OCI-LY7 (cell line): ENCODE data around the gene SGTB. TPM values are rescaled to one million over a fixed set of nuclear protein-coding genes. Genes with fewer than 3 reads are reported as not detected.
"Not testable (repeated sequence)": the region's sequence is repeated elsewhere in the genome, so short reads cannot be mapped to it uniquely, and the experiment has no call there.

Experiments
- BruUV-seq: library from RNA; stranded (reverse); fragments of 400-500 nt; replicated peaks from 2 replicates; lab custom pipeline; 2021; lab: Mats Ljungman, UMichigan
- CTCF ChIA-PET: fragments of 300-600 bp; sonication (Branson Sonifier 250); formaldehyde crosslinking; loops from one replicate; lab custom pipeline; 2022; ENCODE audit warnings: antibody characterized with exemption; ENCODE audit not compliant: unreplicated experiment; lab: Charles Lee
- POLR2A ChIA-PET: fragments of 300-600 bp; sonication (Branson Sonifier 250); formaldehyde crosslinking; loops from one replicate; lab custom pipeline; 2022; ENCODE audit warnings: antibody characterized with exemption; lab: Charles Lee
- DNase-seq: peaks from one replicate; pipeline ENCODE4 v3.0.0-alpha.2; 2015; ENCODE audit warnings: low spot score
- H2AFZ ChIP-seq: fragments of 200-600 bp; sonication (generic), shearing (Covaris generic); 2 replicates; pipeline ENCODE4 v1.6.1; 2014; ENCODE audit warnings: mild to moderate bottlenecking, antibody characterized with exemption, low read length, moderate library complexity
- H3K27ac ChIP-seq: fragments of 200-600 bp; sonication (generic); 2 replicates; pipeline ENCODE4 v1.5.1; 2014; ENCODE audit warnings: mixed run types, low read depth, mild to moderate bottlenecking, moderate library complexity, low read length, inconsistent platforms; ENCODE audit not compliant: poor library complexity, severe bottlenecking
- H3K36me3 ChIP-seq: fragments of 200-600 bp; sonication (generic); 2 replicates; pipeline ENCODE4 v1.6.1; 2014; ENCODE audit warnings: mild to moderate bottlenecking, antibody characterized with exemption, low read length, moderate library complexity, mixed read lengths; ENCODE audit not compliant: insufficient read depth
- H3K4me1 ChIP-seq: fragments of 200-600 bp; sonication (generic); 2 replicates; pipeline ENCODE4 v1.5.1; 2014; ENCODE audit warnings: mild to moderate bottlenecking, low read length; ENCODE audit not compliant: insufficient read depth, poor library complexity, severe bottlenecking
- H3K4me2 ChIP-seq: fragments of 200-600 bp; sonication (generic); 2 replicates; pipeline ENCODE4 v1.6.1; 2014; ENCODE audit warnings: mild to moderate bottlenecking, low read length
- H3K4me3 ChIP-seq: fragments of 200-600 bp; sonication (generic); 2 replicates; pipeline ENCODE4 v1.5.1; 2014; ENCODE audit warnings: mild to moderate bottlenecking, low read depth, low read length; ENCODE audit not compliant: poor library complexity, severe bottlenecking
- H3K79me2 ChIP-seq: fragments of 200-600 bp; sonication (generic); 2 replicates; pipeline ENCODE4 v1.6.1; 2016; ENCODE audit warnings: low read depth, mild to moderate bottlenecking, low read length, moderate library complexity, mixed read lengths; ENCODE audit not compliant: insufficient read depth
- H3K9me2 ChIP-seq: fragments of 200-600 bp; sonication (generic); 2 replicates; pipeline ENCODE4 v1.6.1; 2016; ENCODE audit warnings: mild to moderate bottlenecking, low read length, mixed read lengths; ENCODE audit not compliant: insufficient read depth
- H3K9me3 ChIP-seq: fragments of 200-600 bp; sonication (generic); 2 replicates; pipeline ENCODE4 v1.6.1; 2014; ENCODE audit warnings: mild to moderate bottlenecking, mixed run types, low read length, mixed read lengths
- H4K20me1 ChIP-seq: fragments of 200-600 bp; sonication (generic); 2 replicates; pipeline ENCODE4 v1.6.1; 2014; ENCODE audit warnings: mild to moderate bottlenecking, antibody characterized with exemption, low read length, moderate library complexity, mixed read lengths; ENCODE audit not compliant: insufficient read depth
- EZH2phosphoT487 ChIP-seq: fragments of 200-600 bp; sonication (generic); IDR thresholded peaks from 2 replicates; pipeline ENCODE4 v1.6.1; 2018; ENCODE audit warnings: low read depth, borderline replicate concordance, mild to moderate bottlenecking, mixed run types, antibody characterized with exemption, low read length, moderate library complexity, mixed read lengths
- intact Hi-C: fragments of 100-400 bp; cut with micrococcal nuclease; formaldehyde crosslinking; loops from one replicate; pipeline ENCODE4 v1.10.0; 2022; ENCODE audit not compliant: unreplicated experiment
- total RNA-seq, 2 experiments: library from RNA; depleted of rRNA in 1 of 2; stranded (reverse); fragments of >200 nt in 1 of 2; shearing (Covaris generic) in 1 of 2; gene quantifications; 2 replicates each; pipeline ENCODE4 v1.2.3, GENCODE V29; 2014 to 2022
- TF ChIP-seq, protein P1 (sequence below): fragments of 200-600 bp; sonication (generic); conservative IDR thresholded peaks from 2 replicates; pipeline ENCODE4 v1.5.1; 2014; ENCODE audit warnings: mild to moderate bottlenecking, antibody characterized with exemption, low read length, moderate library complexity, mixed read lengths

Gene SGTB
- total RNA-seq, 2 experiments from 2014 or later, result 4.3 to 8.7 TPM

DNA sequence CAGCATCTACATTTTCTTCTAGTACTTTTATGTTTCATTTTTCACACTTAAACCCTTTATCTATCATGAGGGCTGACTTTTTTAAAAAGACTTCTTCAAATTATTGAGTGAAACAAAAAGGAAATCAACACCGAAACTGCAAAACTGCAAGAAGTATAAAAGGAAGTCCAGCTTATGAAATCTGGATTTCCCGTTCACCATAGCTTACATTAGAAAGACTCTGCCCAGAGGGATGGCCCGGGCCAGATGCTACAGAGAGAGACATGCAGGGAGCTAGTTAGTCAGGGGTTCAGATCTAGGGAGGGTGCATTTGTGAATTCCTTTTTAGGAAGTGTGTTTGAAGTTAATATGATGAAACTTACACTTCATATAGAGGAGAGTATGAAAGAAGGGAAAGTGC is 10.1 kb upstream of the SGTB start:
- H3K4me1 ChIP-seq, result peaks cover 22% of the 10 kb centered on the region
- H3K36me3 ChIP-seq, H2AFZ ChIP-seq, BruUV-seq, intact Hi-C loops, H3K4me3 ChIP-seq, H3K9me3 ChIP-seq, CTCF ChIA-PET, H4K20me1 ChIP-seq, H3K9me2 ChIP-seq, H3K27ac ChIP-seq: not testable (repeated sequence)
- peak overlapping the region; percentile 43 for H3K4me2 ChIP-seq
- DNase-seq, result peak; percentile 19
- H3K79me2 ChIP-seq, result peaks cover 20% of the 10 kb centered on the region
- POLR2A ChIA-PET, result interaction anchor here (0.6 to 1.4 kb wide), 3 partner anchors 11 to 764 kb away, joined by 3 read pairs; no protein-coding TSS in a partner anchor

DNA sequence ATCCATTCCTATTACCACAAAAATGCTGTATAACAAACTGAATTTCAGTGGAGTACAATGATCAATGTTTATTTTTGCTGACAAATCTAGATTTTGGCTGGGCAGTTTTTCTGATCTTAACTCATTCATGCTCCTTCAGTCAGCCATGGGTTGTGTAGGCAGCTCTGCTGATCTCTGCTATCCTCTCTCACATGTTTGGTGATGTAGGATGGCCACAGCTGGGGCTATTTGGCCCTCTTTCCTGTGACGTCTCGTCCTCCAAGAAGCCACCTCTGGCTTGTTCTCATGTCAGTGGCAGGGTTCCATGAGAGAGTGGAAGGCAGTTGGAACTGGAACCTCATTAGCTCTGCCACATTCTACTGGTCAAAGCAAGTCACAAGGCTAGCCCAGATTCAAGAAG is 9.0 kb upstream of the SGTB start:
- DNase-seq, result no peak
- Histone ChIP-seq H2AFZ (no peak overlapping the region), H3K4me2 (no peak overlapping the region), H3K79me2 (peaks cover 17% of the 10 kb centered on the region), H3K4me1 (peaks cover 22% of the 10 kb centered on the region), H3K9me3 (no peaks in the 10 kb centered on the region), H3K36me3 (no peaks in the 10 kb centered on the region), H3K4me3 (no peak overlapping the region), H3K27ac (no peak overlapping the region), H3K9me2 (no peaks in the 10 kb centered on the region), H4K20me1 (no peaks in the 10 kb centered on the region)
- intact Hi-C loops, result no loop called here
- BruUV-seq, result no TSS peak
- POLR2A ChIA-PET, result interaction anchor here (1.2 to 1.4 kb wide), 2 partner anchors 9 to 187 kb away, joined by 3 read pairs; no protein-coding TSS in a partner anchor
- no peak for TF ChIP-seq EZH2phosphoT487
- TF ChIP-seq, protein P1, sequence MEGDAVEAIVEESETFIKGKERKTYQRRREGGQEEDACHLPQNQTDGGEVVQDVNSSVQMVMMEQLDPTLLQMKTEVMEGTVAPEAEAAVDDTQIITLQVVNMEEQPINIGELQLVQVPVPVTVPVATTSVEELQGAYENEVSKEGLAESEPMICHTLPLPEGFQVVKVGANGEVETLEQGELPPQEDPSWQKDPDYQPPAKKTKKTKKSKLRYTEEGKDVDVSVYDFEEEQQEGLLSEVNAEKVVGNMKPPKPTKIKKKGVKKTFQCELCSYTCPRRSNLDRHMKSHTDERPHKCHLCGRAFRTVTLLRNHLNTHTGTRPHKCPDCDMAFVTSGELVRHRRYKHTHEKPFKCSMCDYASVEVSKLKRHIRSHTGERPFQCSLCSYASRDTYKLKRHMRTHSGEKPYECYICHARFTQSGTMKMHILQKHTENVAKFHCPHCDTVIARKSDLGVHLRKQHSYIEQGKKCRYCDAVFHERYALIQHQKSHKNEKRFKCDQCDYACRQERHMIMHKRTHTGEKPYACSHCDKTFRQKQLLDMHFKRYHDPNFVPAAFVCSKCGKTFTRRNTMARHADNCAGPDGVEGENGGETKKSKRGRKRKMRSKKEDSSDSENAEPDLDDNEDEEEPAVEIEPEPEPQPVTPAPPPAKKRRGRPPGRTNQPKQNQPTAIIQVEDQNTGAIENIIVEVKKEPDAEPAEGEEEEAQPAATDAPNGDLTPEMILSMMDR, result no peak
- CTCF ChIA-PET, result no interaction called here

GRCh38 chr5:65728218-65728617 is 6.3 kb upstream of the SGTB start:
- DNase-seq, result no peak
- peaks cover 27% of the 10 kb centered on the region for H3K4me1 ChIP-seq
- H2AFZ ChIP-seq, result no peak overlapping the region
- no peaks in the 10 kb centered on the region for H3K9me3 ChIP-seq
- no peaks in the 10 kb centered on the region for H4K20me1 ChIP-seq
- intact Hi-C loops, result no loop called here
- H3K36me3 ChIP-seq, result no peaks in the 10 kb centered on the region
- no peak overlapping the region for H3K4me3 ChIP-seq
- no peak for TF ChIP-seq EZH2phosphoT487
- TF ChIP-seq, protein P1, result no peak
- ChIA-PET POLR2A (interaction anchor here (1.8 kb wide), 2 partner anchors 8 to 13 kb away, joined by 4 to 8 read pairs; no protein-coding TSS in a partner anchor), CTCF (no interaction called here)
- no peaks in the 10 kb centered on the region for H3K9me2 ChIP-seq
- H3K27ac ChIP-seq, result no peak overlapping the region
- no TSS peak for BruUV-seq
- peaks cover 28% of the 10 kb centered on the region for H3K79me2 ChIP-seq
- no peak overlapping the region for H3K4me2 ChIP-seq
